Eye (tissue), 1 donor: ENCODE results near the gene CACNA1D.
A peak's percentile ranks its signal among the peaks of the same experiment; 100 is the strongest.
"Not testable (repeated sequence)": the region's sequence is repeated elsewhere in the genome, so short reads cannot be mapped to it uniquely, and the experiment has no call there.

Source experiments
- DNase-seq: peaks from one replicate; pipeline ENCODE4 v3.0.0-alpha.2; 2015

Gene CACNA1D

GRCh38 chr3:53530205-53530604, 35.8 kb downstream of the CACNA1D start:
- no peak for DNase-seq

DNA sequence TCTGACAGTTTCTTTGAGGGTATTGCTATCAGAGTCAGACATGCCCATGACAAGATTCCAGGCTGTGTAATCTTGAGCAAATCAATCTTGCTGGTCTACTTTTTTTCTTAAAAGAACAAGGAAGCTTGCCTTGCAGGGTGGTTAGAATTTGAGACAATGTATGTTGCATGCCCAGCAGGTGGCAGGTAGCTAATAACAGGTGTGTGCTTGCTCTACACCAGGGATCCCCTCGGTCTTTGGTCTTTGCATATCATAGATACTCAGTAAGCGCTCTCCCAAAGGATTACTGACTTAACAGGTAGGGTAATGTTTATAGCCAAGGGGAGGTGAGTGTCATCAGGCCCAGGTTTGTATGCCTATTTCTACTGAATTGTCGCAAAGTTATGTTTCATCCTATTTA, 37.3 kb downstream of the CACNA1D start:
- DNase-seq, result no peak

DNA sequence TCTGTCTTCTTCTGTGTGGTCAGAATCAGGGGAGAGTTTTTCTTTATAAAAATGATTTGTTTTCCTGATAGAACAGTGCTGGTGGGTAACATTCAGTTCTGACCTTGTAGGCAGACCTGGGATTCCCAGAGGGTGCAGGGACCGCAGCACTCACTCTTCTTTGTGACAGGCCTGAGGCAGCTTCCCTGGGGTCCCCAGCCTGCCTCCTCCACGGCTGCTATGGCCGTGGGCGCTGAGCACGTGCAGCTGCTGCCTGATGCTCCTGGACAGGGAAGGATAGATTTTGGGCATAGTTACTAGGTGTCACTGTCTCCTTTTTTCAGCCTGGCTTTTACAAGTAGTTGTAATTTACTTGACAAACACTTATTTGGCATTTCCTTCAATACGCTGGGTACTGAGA, 39.1 kb downstream of the CACNA1D start:
- no peak for DNase-seq

DNA sequence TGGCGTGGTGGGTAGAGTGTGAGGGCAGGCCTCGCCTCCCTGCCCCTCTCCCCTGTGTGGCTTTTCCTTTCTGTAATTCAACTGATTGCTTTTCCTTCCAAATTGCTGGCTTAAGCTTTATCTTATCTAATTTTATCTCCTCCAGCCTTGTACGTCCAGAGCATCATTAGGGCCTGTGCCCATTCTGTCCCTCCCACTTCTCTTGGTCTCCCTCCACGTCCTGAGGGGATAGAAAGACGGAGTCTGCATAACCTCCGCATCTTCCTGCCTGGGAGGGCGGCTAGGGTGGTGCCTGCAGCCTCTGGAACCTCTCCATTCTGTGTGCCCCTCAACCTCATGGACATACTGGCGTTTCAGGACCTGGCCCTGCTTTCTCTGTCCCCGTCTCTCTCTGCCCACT, 39.8 kb downstream of the CACNA1D start:
- DNase-seq, result no peak

DNA sequence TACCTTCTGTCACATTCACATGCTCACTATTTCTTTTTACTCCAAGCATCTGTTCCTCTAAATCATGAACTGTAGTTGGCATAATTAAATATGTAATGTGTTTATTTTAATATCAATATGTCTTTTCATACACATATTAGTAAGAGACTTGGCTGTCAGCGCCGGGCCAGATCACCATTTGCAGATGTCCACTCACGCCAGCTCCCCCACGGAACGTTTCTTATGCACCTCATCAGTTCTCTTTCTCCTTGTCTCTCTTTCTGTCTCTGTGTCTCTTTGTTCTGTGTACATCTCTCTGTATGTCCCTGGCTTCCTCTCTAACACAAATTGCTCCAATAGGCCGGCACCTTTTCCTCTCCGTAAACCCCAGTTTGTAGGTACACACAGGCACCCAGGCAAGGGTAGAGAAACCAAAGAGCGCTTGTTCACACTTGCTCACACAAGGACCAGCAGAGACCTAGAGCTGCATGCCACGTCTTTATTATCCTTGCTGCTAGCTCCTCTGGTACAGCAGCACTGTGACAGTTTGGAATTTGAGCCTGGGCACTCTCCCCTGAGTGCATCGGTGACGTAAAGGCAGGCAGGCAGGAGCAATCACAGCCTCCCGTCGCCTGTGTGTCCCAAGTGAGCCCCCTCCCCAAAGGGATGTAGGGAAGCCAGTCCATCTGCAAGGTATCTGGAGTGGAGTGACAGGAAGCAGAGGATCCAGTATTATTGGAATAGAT, 40.4 kb downstream of the CACNA1D start:
- peak; percentile 82 for DNase-seq

- DNase-seq, result no peak
Measured at GRCh38 chr3:53536282-53536681, 41.9 kb downstream of the CACNA1D start.

DNA sequence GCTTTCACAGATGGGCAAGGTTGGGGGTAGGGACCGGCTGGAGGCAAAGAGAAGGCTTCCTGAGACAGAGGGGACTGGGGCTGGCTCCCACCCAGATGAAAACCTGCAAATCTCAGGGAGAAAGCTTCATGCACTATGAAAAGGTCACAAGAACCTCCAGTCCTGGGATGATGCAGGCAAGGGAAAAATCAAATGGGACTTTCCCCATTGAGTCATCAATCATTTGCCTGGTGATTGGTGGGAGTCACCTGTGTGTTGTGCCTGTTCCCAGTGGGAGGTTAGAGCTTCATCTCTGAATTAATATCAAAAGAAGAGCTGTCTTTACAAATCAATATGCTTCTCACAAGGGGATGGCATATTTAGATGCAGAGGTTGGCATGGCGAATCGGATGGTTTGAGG, 49.9 kb downstream of the CACNA1D start:
- DNase-seq, result no peak

DNA sequence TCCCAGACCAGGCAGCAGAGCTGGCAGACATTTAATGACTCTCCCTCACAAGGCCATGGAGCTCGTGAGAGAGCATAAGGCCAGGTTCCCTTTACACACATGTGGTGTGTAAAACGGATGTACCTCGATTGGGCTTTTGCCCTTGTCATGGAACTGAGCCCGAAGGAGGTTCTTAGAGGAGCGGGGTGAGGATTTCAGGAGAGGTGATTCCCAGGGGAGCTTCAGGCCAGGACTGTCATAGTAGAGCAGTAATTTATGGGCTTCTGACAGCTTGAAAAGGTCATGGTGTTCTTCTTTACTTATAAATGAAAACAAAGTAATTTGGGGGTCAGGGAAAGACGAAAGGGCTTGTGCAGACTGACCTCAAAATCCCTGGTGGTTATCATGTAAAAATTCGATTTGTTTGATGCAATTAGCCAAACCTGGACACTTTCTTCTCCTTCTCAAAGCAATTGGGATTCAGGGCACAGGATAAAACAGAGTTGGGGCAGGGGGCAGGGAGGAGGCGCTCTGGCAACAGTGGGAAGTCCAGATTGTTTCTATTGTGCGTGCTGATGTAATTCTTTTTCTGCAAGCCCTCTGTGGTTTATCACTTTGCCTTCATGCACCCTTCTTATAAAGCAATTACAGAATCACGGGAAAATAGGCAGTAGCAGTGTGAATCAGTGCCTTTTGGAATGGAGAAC, 51.0 kb downstream of the CACNA1D start:
- peak; percentile 23 for DNase-seq

DNA sequence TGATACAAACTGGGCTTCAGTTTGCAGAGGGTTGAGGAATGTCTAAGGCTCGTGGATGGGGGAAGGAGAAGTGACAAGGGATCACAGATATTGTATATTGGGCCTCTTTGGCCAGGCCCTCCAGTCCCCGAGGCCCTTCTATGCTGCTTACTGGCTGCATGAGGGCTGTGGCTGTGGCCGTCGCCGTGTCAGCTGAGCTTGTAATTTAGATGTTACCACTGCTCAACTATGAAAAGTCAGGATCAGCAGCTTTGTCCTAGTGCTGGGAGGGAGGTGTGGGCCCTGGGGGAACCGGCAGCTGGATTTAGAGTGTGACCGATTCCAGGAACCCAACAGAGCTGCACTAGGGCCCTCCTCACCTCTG, 51.6 kb downstream of the CACNA1D start:
- DNase-seq, result no peak

- DNase-seq, result no peak
Measured at GRCh38 chr3:53547327-53547726, 52.9 kb downstream of the CACNA1D start.

- DNase-seq, result peak; percentile 67
Measured at GRCh38 chr3:53550005-53550620, 55.7 kb downstream of the CACNA1D start.

- DNase-seq, result no peak
Measured at GRCh38 chr3:53551324-53551723, 56.9 kb downstream of the CACNA1D start.

GRCh38 chr3:53552730-53553129, 58.3 kb downstream of the CACNA1D start:
- DNase-seq, result no peak

DNA sequence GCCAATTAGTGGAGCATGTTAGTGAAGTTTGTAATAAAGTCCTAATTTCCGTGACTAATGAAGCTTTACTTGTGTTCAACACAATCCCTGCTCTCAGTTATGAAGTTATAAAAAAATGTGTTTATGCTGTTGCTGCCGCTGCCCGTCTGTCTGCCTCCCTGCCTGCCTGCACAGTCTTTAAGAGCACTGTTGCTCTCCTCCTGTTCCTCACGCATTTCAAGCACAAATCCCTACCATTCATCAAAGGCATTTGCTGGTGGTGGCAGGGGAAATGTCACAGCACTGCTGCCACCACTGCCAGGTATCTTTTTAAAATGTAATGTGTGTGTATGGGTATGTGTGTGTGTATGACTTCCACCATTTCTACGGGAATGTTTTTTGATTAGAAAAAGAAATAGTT, 58.8 kb downstream of the CACNA1D start:
- no peak for DNase-seq

DNA sequence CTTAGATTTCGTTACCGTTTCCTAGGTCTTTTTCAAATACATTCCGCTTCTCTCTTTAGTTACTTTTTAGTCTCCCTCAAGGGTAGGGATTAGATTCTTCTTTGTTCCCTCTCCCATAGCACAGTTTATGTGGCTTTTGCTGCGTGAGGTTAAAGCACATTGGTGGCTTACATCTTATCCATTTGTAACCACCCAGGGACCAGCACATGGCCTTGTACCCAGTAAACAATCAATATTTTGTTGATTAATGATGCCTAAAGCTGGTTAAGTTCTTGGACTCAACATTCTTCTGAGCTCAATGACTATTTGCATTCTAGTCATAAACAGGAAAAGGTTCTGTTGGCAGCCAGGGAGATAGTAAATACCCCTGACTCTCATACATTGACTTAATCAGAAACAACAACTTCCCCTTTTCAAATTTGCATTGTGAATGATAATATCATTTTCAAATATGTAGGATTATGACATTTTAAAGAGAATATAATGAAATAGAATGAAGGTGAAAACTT, 60.2 kb downstream of the CACNA1D start:
- no peak for DNase-seq

GRCh38 chr3:53555068-53555588, 60.7 kb downstream of the CACNA1D start:
- DNase-seq, result no peak

- no peak for DNase-seq
Measured at GRCh38 chr3:53566461-53567145, 72.2 kb downstream of the CACNA1D start.

GRCh38 chr3:53570081-53570480, 75.7 kb downstream of the CACNA1D start:
- peak; percentile 64 for DNase-seq

DNA sequence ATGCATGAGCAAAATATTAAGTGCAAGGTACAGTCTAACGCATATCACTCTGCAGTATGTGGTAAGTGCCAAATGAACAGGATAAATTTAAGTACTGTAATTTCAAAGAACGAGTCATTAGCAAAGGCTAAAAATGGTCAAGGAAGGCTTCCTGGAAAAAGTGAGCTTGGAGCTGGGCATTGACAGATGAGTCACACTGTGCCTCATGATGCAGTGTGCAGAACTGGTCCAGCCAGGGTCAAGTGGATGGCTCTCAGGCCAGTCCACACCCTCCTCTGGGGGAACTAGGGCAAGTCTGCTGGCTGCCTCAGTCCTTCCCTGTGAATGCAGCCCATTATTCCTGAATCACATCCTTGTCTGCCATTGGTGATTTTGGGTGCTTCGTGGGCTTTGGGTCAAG, 76.3 kb downstream of the CACNA1D start:
- DNase-seq, result no peak

DNA sequence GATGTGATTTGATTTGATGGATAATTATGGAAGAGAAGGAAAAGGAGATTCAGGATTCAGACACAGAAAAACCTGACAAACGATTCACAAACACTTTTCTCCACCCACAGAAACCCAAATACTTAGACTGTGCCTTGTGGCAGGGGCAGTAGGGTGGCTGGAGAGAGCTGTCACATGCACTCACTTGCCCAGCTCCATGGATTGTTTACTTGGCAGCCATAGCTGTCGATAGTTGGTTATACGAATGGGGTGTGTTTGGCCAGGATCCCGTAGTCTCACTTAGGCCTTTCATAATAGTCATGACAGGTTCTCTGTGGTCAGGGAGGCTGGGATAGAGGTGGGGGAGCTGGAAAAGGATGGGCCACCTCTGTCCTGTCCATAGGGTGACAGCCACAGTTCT, 76.9 kb downstream of the CACNA1D start:
- no peak for DNase-seq

DNA sequence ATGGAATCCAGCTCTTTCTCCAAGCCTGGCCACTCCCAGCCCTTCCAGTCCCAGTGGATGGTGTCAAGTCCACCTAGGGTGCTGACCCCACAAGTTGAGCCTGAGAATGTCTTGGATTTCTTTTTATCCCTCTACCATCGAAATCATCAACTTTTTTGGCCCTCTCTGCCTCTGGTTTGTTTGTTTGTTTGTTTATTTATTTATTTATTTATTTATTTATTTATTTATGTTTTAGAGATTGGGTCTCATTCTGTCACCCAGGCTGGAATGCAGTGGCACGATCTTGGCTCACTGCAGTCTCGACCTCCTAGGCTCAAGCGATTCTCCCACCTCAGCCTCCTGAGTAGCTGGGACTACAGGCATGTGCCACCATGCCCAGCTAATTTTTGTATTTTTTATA, 77.8 kb downstream of the CACNA1D start:
- DNase-seq, result not testable (repeated sequence)

DNA sequence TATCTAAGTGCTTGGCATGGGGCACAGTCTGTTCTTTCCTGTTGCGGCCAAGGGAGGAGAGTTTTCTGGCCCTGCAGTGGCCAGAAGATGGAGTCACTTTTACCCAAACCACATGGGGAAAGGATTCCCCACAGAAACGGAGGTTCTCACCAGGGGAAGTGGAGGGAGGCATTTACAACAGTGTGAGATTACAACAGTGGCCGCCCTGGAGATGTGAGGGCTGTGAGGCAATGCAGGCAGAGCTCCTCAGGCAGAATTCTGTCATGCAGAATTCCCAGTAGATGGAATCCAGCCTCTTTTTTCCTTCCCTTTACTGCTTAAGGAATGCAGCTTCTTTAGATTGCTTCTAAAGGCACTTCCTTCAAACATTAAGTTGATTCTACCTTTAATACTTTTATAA, 83.1 kb downstream of the CACNA1D start:
- no peak for DNase-seq

- no peak for DNase-seq
Measured at GRCh38 chr3:53579636-53580035, 85.2 kb downstream of the CACNA1D start.
